Measurements from ENCODE around the gene SIMC1. TPM values are rescaled to one million over a fixed set of nuclear protein-coding genes. Genes with fewer than 3 reads are reported as not detected.

The SIMC1 gene
- total RNA-seq, 1 experiment from 2014 or later = 19.2 TPM

DNA sequence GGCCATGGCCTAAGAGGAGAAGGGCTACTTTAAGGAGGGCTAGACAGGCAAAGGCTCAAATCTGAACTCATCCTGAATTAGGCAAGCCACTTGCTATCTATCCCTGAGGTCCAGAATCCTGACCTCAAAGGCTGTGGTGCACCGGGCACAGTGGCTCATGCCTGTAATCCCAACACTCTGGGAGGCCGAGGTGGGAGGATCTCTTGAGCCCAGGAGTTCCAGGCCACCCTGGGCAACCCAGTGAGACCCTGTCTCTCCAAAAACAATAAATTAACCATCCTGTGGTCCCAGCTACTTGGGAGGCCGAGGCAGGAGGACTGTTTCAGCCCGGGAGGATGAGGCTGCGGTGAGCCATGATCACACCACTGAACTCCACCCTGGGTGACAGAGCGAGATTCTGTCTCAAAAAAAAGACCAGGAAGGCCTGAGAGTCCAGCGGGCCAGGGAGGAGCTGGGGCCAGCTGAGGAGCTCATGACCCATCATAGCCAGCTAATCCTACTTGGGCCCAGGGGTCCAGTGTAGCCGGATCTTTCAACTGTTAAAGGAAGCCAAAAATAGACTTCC, 146.2 kb downstream of the SIMC1 start:
- in situ Hi-C loops (cut with HindIII; ENCODE audit: low pct_unique_long_range_greater_than_20kb, low sequenced_read_pairs) (no loop called here), intact Hi-C loops (cut with micrococcal nuclease; ENCODE audit: unreplicated experiment) (no loop called here)
- no peak overlapping the region for H3K27ac ChIP-seq (ENCODE audit: low read length)
- H3K4me1 ChIP-seq (ENCODE audit: control insufficient read depth, insufficient read depth, low read length) = peaks cover 15% of the 10 kb centered on the region
- BruUV-seq (replicated peaks) = no TSS peak
- H3K36me3 ChIP-seq (ENCODE audit: control insufficient read depth, insufficient read depth, low read length) = peaks cover 32% of the 10 kb centered on the region
- TF ChIP-seq, protein P1, sequence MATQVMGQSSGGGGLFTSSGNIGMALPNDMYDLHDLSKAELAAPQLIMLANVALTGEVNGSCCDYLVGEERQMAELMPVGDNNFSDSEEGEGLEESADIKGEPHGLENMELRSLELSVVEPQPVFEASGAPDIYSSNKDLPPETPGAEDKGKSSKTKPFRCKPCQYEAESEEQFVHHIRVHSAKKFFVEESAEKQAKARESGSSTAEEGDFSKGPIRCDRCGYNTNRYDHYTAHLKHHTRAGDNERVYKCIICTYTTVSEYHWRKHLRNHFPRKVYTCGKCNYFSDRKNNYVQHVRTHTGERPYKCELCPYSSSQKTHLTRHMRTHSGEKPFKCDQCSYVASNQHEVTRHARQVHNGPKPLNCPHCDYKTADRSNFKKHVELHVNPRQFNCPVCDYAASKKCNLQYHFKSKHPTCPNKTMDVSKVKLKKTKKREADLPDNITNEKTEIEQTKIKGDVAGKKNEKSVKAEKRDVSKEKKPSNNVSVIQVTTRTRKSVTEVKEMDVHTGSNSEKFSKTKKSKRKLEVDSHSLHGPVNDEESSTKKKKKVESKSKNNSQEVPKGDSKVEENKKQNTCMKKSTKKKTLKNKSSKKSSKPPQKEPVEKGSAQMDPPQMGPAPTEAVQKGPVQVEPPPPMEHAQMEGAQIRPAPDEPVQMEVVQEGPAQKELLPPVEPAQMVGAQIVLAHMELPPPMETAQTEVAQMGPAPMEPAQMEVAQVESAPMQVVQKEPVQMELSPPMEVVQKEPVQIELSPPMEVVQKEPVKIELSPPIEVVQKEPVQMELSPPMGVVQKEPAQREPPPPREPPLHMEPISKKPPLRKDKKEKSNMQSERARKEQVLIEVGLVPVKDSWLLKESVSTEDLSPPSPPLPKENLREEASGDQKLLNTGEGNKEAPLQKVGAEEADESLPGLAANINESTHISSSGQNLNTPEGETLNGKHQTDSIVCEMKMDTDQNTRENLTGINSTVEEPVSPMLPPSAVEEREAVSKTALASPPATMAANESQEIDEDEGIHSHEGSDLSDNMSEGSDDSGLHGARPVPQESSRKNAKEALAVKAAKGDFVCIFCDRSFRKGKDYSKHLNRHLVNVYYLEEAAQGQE (IDR thresholded peaks at IDR 0.05; ENCODE audit: insufficient read depth in 1 of 2, low read depth in 2 of 2, low read length in 1 of 2) = no peak
- no peak for TF ChIP-seq SIN3A (IDR thresholded peaks at IDR 0.05; ENCODE audit: borderline replicate concordance, insufficient read depth, low read depth, low read length)
- TF ChIP-seq, protein P2, sequence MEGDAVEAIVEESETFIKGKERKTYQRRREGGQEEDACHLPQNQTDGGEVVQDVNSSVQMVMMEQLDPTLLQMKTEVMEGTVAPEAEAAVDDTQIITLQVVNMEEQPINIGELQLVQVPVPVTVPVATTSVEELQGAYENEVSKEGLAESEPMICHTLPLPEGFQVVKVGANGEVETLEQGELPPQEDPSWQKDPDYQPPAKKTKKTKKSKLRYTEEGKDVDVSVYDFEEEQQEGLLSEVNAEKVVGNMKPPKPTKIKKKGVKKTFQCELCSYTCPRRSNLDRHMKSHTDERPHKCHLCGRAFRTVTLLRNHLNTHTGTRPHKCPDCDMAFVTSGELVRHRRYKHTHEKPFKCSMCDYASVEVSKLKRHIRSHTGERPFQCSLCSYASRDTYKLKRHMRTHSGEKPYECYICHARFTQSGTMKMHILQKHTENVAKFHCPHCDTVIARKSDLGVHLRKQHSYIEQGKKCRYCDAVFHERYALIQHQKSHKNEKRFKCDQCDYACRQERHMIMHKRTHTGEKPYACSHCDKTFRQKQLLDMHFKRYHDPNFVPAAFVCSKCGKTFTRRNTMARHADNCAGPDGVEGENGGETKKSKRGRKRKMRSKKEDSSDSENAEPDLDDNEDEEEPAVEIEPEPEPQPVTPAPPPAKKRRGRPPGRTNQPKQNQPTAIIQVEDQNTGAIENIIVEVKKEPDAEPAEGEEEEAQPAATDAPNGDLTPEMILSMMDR (IDR thresholded peaks at IDR 0.05) = no peak
- TF ChIP-seq TCF7L2 (IDR thresholded peaks at IDR 0.05; ENCODE audit: low read depth, low read length) = no peak
- no peak for TF ChIP-seq POLR2AphosphoS5 (IDR thresholded peaks at IDR 0.05; ENCODE audit: low read depth, low read length)
- H3K27me3 ChIP-seq (ENCODE audit: control insufficient read depth, insufficient read depth, low read length) = no peaks in the 10 kb centered on the region
- no peak for ATAC-seq
- H3K9me3 ChIP-seq (ENCODE audit: control insufficient read depth, insufficient read depth, low read depth, low read length) = no peaks in the 10 kb centered on the region
- no peak for DNase-seq (ENCODE audit: low read depth, low spot score)
- ChIA-PET POLR2A (interaction anchor here (1.0 kb wide), 1 partner anchor 22 kb away, joined by 3 read pairs; the partner anchor contains the start of gene KIAA1191), CTCF (no interaction called here)
- H3K4me3 ChIP-seq (ENCODE audit: low read depth in 2 of 2, low read length in 2 of 2) = no peak overlapping the region

DNA sequence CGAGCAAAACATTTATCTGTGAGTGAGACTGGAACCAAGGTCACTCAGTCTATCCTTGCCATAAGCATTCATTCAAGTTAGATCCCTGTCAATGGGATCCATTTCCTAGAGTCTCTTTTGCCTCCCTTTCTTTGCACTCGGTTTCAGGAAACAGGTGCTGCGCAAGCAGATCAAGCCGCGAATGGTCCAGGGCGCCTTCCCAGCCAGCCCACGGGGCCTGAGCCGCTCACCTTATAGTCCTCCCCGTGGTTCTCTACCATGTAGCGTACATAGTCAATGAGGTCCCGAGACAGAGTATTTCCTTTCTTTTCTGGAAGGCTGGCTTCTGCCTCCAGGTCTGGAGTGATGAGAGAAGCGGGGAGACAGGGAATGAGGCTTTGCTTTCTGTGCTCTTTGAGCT, 146.8 kb downstream of the SIMC1 start:
- DNase-seq (ENCODE audit: low read depth, low spot score) (no peak), ATAC-seq (no peak)
- no peaks in the 10 kb centered on the region for H3K9me3 ChIP-seq (ENCODE audit: control insufficient read depth, insufficient read depth, low read depth, low read length)
- H3K4me1 ChIP-seq (ENCODE audit: control insufficient read depth, insufficient read depth, low read length) = peaks cover 17% of the 10 kb centered on the region
- no TSS peak for BruUV-seq (replicated peaks)
- no peak overlapping the region for H3K27ac ChIP-seq (ENCODE audit: low read length)
- no peaks in the 10 kb centered on the region for H3K27me3 ChIP-seq (ENCODE audit: control insufficient read depth, insufficient read depth, low read length)
- ChIA-PET POLR2A (interaction anchor here (1.0 kb wide), 1 partner anchor 23 kb away, joined by 3 read pairs; the partner anchor contains the start of gene KIAA1191), CTCF (no interaction called here)
- intact Hi-C loops (cut with micrococcal nuclease; ENCODE audit: unreplicated experiment) = no loop called here
- TF ChIP-seq TCF7L2 (IDR thresholded peaks at IDR 0.05; ENCODE audit: low read depth, low read length) (no peak), SIN3A (IDR thresholded peaks at IDR 0.05; ENCODE audit: borderline replicate concordance, insufficient read depth, low read depth, low read length) (no peak)
- TF ChIP-seq, protein P1 (IDR thresholded peaks at IDR 0.05; ENCODE audit: insufficient read depth in 1 of 2, low read depth in 2 of 2, low read length in 1 of 2) = no peak
- peaks cover 32% of the 10 kb centered on the region for H3K36me3 ChIP-seq (ENCODE audit: control insufficient read depth, insufficient read depth, low read length)
- no peak overlapping the region for H3K4me3 ChIP-seq (ENCODE audit: low read depth in 2 of 2, low read length in 2 of 2)
- in situ Hi-C loops (cut with HindIII; ENCODE audit: low pct_unique_long_range_greater_than_20kb, low sequenced_read_pairs) = no loop called here

All from Panc1 (cell line).